GM20431 (cell line): ENCODE results near the gene HSPA1A.
"Not testable (repeated sequence)": the region's sequence is repeated elsewhere in the genome, so short reads cannot be mapped to it uniquely, and the experiment has no call there.

Experiments
- in situ Hi-C: fragments of 300-500 bp; cut with MseI, MboI; formaldehyde crosslinking; loops from one replicate; pipeline ENCODE4 v1.15.0; 2020; ENCODE audit warnings: low sequenced_read_pairs; ENCODE audit not compliant: unreplicated experiment

HSPA1A gene

DNA sequence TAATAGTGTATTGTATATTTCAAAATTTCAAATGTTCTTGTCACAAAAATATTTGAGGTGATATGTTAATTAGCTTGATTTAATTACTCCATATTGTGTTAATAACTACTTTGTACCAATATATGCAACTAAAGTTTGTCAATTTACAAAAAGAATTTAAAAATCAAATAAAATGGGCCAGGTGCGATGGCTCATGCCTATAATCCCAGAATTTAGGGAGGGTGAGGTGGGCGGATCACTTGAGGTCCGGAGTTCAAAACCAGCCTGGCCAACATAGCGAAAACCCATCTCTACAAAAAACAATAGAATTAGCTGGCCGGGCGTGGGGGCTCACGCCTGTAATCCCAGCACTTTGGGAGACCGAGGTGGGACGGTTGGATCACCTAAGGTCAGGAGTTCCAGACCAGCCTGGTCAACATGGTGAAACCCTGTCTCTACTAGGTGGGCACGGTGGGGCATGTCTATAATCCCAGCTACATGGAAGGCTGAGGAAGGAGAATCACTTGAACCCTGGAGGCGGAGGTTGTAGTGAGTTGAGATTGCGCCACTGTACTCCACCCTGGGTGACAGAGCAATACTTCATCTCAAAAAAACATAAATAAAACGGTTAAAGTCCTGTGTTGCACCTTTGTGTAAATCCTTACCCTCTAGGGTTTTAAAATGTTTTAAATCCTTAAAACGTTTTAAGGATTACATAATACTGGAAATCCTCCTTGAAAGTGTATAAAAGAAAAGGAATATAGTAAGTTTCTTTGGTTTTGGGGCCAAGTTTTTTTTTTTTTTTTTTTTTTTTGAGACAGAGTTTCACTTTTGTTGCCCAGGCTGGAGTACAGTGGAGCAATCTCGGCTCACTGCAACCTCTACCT lies 16.2 kb downstream of the HSPA1A start:
- in situ Hi-C loops, result no loop called here

DNA sequence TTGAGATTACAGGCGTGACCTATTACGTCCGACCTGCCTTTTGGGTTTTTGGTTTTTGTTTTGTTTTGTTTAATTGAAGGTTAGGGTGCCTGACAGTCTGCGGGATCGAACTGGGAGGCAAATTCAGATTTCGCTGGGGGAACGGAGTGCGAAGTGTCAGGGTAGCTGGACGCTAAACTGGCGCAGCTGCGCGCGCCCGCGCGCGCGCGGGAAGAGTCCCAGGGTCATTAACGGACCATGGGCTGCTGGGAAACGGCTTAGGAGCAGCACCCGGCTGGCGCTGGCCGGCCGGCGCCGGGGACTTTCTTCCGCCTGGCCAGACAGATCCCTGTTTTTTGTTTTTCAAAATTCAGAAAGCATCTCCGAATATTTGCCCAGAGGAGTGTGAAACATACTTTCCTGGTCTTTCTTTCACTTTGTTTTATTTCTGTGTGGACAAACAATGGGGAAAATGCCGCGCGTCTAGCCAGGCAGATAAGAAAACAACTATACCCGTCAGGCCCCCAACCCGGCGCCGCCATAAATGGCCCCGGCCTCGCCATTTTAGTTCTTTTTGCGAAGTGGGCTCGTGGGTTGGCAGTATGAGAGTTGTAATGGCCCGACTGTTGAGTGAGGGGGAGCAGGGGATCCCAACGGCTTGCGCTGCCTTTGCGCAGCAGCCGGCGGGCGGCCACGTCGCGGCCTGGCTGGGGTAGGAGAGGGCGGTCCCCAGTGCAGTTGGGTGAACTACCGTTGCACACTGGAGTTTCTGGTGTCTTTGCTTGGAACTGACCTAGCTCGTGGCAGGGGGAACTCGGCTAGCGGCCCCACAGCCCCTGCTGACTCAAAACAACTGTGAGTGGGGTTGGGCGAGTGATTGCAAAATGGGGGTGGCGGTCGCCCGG lies 19.3 kb downstream of the HSPA1A start:
- in situ Hi-C loops, result no loop called here

- in situ Hi-C loops, result no loop called here
These were observed 20.7 kb downstream of the HSPA1A start for GRCh38 chr6:31836047-31836473.

DNA sequence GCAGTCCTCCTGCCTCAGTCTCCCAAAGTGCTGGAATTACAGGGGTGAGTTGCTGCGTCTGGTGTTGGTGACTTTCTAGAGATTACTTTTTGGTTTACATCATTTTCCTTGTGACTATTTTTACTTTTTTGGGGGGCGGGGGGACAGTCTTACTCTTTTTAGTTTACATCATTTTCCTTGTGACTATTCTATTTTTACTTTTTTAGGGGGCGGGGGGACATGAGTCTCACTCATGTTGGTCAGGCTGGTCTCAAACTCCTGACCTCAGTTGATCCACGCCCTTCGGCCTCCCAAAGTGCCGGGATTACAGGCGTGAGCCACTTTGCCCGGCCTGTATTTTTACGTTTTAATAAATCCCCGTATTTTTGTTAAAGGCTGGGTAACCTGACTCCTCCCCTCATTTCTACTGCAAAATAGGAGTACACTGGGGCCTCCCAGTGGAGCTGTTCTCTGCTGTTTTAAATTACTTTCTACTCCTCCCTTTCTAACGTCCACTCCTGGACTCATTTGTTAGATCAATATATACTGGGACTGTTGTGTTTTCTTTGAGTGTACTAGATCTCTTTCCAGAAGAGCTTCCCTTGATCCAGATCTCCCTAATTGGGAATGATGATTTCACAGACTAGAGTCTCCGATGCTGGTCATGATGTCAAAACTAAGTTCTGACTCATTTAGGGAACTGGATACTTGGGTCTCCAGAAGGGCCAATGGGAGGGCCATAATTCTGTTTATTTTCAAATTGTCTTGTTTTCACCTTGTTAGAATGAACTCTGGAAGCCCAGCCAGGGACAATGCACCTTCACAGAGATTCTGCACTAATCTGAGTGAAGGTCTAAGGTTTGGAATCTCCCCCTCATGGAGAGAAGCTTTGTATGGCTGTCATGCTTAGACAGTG lies 21.4 kb downstream of the HSPA1A start:
- in situ Hi-C loops, result no loop called here

DNA sequence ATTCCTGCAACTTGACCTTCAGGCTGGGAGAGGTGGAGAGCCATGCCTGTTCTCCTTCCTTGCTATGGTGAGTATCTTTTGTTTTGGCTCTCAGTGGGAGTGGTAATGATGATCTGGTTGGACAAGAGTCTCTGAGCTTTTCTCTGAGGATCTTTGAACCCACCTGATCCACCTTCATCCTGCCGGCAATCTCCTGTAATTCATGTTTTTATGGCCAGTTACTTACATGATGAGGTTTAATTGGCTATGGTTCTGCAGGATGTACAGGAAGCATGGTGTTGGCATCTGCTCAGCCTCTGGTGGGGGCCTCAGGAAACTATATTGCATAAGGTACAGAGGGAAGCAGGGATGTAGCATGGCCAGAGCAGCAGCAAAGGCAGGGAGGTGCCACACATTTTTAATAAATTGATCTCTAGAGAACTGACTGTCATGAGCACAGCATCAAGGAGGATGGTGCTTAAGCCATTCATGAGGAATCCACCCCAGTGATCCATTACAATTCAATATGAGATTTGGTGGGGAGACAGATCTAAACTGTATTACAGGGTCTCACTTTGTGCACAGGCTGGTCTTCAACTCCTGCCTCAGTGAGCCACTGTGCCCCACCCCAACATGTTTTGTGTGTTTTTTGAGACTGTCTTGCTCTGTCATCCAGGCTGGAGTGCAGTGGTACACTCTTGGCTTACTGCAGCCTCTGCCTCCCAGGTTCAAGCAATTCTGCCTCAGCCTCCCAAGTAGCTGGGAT lies 22.2 kb downstream of the HSPA1A start:
- in situ Hi-C loops, result no loop called here

DNA sequence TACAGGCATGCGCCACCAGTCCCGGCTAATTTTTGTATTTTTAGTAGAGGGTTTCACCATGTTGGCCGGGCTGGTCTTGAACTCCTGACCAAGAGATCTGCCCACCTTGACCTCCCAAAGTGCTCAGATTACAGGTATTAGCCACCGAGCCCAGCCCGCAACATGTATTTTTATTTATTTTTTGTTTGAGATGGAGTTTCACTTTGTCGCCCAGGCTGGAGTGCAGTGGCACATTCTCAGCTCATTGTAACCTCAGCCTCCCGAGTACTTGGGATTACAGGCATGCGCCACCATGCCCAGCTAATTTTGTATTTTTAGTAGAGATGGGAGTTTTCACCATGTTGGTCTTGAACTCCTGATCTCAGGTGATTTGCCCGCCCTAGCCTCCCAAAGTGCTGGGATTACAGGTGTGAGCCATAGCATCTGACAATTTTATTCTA lies 22.8 kb downstream of the HSPA1A start:
- in situ Hi-C loops, result not testable (repeated sequence)

DNA sequence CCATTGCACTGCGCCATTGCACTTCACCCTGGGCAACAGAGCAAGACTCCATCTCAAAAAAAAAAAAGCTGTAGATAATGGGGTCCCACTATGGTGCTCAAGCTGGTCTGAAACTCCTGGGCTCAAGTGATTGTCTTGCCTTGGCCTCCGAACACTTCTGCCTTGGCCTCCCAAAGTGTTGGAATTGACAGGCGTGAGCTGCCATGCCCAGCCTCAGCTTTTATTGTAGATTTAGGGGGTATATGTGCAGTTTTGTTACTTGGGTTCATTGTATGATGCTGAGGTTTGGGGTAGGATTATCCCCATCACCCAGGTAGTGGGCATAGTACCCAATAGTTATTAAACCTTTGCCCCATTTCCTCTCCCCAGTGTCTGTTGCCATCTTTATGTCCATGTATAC lies 23.6 kb downstream of the HSPA1A start:
- in situ Hi-C loops, result no loop called here

DNA sequence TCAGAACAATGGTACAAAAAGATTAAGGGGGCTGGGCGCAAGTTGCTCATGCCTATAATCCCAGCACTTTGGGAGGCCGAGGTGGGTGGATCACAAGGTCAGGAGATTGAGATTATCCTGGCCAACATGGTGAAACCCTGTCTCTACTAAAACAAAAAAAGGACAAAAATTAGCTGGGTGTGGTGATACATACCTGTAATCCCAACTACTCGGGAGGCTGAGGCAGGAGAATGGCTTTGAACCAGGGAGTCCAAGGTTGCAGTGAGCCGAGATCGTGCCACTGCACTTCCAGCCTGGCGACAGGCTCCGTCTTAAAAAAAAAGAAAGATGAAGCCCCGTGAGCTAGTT lies 24.4 kb downstream of the HSPA1A start:
- in situ Hi-C loops, result not testable (repeated sequence)

GRCh38 chr6:31842053-31842452 lies 26.7 kb downstream of the HSPA1A start:
- in situ Hi-C loops, result no loop called here

DNA sequence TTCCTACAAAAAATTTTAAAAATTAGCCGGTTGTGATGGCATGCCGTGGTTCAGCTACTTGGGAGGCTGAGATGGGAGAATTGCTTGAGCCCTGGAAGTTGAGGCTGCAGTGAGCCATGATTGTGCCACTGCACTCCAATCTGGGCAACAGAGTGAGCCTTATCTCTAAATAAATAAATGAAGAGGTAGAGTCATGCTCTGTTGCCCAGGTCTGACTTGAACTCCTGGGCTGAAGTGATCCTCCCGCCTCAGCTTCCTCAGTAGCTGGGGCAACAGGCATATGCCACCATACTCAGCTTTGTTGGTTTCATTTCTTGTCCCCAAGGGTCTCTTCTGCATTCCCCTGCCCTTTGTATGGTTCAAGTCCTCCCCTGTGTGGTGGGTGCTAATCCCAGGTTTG lies 29.2 kb downstream of the HSPA1A start:
- in situ Hi-C loops, result no loop called here

- in situ Hi-C loops, result no loop called here
These were observed 32.1 kb downstream of the HSPA1A start for GRCh38 chr6:31847276-31847978.

DNA sequence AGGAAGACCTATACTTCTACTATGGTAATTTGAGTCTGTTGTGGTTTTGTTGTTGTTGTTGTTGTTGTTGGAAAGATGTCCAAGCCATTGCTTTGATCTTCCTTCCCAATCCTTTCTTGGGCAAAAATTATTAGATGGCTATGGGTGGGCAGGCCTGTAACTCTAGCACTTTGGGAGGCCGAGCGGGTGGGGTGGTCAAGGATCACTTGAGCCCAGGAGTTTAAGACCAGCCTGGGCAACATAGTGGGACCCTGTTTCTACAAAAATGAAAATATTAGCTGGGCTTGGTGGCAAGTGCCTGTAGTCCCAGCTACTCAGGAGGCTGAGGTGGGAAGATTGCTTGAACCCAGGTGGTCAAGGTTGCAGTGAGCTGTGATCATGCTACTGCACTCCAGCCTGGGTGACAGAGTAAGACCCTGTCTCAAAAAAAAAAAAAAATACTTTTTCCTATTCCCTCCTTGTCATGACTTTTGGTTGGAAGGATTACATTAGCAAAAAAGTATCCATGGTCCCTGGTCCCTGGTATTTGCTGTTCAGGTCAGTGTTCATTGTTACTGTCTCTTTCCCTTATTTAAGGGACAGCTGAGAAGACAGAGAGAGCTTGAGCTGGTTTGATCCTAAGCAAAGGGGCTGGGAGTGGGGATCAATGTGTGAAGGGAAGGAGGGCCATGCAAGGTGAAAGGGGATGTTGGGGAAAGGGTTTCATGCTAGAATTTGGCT lies 35.6 kb downstream of the HSPA1A start:
- in situ Hi-C loops, result no loop called here

DNA sequence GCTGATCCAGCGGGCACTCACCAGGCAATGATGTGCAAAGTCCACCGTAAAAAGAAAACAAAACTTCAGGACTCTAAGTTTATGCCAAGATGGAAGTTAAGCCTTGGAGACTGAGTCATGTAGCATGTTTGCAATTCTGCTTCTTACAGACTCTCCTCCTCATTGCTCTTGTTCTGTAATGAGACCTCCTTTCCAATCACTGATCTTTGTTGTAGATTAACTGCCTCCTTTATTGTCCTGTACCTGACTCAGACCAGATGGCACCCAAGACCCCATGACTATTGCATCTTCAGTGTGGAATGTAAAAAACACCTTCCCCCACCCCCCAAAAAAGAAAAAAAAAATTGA lies 36.1 kb downstream of the HSPA1A start:
- in situ Hi-C loops, result no loop called here

- in situ Hi-C loops, result not testable (repeated sequence)
These were observed 36.8 kb downstream of the HSPA1A start for GRCh38 chr6:31851980-31852718.

- in situ Hi-C loops, result not testable (repeated sequence)
These were observed 42.4 kb downstream of the HSPA1A start for GRCh38 chr6:31857774-31858173.

DNA sequence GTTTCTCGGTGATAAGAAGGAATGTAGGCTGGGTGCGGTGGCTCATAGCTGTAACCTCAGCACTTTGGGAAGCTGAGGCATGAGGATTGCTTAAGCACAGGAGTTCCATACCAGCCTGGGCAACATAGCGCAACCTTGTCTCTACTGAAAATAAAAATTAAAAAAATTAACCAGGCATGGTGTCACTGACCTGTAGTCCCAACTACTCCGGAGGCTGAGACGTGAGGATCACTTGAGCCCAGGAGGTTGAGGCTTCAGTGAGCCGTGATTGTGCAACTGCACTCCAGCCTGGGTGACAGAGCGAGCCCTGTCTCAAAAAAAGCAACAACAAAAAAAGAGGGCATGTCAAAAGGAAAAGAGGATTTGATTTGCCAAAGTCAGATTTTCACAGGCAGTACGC lies 43.4 kb downstream of the HSPA1A start:
- in situ Hi-C loops, result no loop called here

- in situ Hi-C loops, result no loop called here
These were observed 44.6 kb downstream of the HSPA1A start for GRCh38 chr6:31859923-31860322.

- in situ Hi-C loops, result no loop called here
These were observed 45.0 kb downstream of the HSPA1A start for GRCh38 chr6:31860349-31860748.
